Activated T-helper 9 cell treated with anti-CD3 and anti-CD28 coated beads, Interleukin-2, amount 50 U/mL, for 16 hours (primary cell): ENCODE measurements around the gene AS3MT.

Experiments used
- DNase-seq: peaks from one replicate; pipeline ENCODE4 v3.0.0-alpha.2; 2020; ENCODE audit warnings: low read depth

AS3MT gene

DNA sequence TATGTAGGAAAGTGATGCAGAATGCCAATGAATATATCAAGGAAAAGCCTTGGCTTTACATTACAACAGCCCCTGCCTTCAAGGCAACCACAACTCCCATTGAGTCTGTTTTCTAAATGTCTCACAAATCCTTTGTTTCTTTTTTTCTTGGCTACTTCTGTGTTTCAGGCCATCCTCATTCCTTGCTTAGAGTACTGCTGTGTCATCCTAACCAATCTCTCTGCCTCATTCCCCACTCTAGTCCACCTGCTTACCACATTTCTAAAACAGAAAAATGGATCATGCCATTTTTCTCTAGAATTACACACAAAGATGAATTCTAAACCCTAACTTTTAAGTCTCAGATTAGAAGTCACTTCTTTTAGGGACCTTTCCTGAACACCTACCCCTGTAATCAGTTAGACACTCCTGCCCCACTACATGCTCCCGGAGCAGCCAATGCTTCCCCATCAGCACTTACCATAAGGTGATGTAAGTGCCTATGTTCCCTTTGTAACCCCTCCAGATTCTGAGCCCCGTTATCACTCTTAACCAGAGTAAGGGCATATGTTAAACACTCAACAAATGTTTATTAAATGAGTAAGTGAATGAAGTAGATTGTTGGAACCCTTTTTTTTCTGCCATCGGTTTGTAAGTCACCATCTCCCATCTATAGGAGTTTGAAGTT is 12.4 kb upstream of the AS3MT start:
- no peak for DNase-seq

DNA sequence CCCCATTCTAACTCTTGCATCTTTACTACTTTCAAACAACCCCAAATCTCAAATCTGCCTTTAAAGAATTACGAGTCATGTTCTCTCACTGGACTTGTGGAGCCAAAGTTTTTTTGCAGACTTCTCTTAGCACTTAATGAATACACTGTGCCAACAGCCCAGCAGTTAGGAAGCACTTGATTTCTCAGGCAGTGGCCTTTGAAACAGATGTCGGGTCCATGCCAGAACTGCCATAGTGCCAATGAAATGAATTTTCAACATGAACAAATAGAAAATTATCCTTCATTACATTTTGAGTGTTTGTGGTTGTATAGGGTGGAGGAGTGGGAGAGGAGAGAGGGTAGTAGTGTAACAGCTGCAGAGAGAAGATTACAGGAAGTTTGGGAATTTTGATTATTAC is 9.4 kb upstream of the AS3MT start:
- DNase-seq = no peak

DNA sequence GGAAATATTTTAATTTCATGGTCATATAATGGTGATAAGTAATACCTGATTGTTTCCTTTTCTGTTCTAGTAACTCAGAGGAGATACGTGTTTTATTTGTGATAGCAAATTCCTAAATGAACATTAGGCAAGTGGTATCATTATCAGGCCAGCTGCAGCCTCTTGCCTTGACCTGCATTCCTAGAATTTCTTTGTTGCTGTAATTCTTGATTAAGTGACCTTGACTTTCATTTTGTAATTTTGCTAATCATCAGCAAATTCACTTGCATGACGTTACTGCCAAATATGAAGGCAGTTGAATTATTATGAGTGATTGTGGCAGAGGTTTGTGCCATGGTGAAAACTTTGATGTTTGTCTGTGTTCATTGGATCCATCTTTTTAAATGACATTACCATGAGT is 5.6 kb upstream of the AS3MT start:
- DNase-seq = no peak

DNA sequence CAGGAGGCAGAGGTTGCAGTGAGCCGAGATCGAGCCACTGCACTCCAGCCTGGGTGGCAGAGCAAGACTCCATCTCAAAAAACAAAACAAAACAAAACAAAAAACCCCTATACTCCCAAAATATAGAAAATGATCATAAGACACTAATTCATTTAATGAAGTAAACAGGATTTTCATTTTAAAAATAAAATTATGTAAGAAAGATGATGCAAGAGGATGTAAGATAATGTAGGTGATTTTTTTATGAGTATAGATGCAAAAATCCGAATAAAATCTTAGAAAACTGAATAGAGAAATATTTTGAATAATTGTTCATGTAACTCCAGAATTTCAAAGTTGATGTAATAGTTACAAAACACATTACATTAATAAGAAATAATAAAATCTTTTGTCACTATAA is 3.6 kb upstream of the AS3MT start:
- DNase-seq = no peak

DNA sequence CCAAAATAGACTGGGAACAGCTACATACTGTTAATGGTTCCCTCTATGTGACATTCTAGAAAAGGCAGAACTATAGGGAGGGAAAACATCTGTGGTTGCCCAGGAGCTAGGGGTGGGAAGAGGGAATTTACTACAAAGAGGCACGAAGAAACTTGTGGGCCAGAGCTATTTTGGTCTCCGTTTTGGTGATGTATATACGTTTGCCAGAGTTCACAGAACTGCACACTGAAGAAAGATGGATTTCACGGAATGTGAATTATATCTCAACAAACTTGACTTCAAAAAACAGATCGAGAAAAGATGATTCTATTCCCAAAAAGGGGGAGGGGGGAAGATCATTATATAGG is 386 bp upstream of the AS3MT start:
- DNase-seq = no peak

DNA sequence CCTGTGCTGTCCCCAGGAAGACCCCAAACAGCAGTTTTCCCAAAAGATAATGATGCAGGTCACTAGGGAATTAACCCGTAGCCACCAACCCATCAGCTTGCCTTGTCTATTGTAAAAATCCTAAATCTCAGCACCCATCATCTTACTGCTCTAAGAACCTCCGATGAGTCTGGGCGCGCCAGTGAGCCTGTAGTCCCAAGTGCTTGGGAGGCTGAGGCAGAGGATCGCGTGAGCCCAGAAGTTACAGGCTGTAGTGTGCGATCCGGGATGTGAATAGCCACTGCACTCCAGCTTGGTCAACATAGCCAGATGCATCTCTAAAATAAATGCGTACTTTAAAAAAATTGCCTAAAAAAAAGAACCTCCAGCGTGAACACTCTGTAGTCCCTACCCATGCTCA is 951 bp downstream of the AS3MT start:
- no peak for DNase-seq

DNA sequence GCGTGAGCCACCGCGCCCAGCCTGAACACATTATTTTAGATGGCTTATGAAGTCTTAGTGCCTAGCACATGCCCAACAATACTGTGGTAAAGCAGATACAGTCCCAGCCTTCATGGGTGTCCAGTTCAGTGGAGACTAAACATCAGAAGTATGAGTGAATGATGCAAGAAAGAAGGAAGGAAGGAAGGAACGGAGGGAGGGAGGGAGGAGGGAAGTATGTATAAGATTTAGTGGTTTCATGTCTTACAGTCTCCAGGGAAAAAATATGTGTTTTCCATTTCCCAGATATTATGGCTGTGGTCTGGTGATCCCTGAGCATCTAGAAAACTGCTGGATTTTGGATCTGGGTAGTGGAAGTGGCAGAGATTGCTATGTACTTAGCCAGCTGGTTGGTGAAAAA is 2.9 kb downstream of the AS3MT start:
- DNase-seq = no peak

DNA sequence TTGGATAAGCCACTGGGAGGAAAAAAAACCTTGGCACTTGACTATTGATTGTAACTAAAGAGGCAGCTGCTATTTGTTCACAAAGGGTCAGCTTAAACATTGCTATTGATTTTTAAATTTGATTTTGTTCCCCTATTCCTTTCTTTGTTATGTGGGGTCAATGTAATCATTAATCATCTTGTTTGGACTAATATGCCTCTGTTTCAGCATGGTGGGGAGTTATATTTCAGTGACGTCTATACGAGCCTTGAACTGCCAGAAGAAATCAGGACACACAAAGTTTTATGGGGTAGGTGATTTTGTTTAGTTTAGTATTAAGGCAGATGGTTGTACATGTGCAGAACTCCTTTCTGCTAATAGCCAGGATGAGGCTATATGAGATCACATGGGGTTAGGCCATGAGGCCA is 7.5 kb downstream of the AS3MT start:
- DNase-seq = no peak

DNA sequence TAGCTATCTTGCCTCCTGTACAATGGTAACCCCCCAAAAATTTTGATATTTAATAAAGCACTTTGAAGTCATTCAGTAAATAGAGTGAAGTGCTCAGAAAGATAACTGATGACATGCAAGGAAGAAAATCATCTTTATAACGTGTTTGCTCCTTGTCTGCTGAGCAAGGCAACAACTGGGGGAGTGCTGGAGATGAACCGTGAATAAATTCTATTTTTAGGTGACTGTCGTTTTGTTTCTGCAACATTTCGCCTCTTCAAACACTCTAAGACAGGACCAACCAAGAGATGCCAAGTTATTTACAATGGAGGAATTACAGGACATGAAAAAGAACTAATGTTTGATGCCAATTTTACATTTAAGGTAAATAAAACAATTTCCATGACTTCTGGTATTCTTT is 9.4 kb downstream of the AS3MT start:
- no peak for DNase-seq

DNA sequence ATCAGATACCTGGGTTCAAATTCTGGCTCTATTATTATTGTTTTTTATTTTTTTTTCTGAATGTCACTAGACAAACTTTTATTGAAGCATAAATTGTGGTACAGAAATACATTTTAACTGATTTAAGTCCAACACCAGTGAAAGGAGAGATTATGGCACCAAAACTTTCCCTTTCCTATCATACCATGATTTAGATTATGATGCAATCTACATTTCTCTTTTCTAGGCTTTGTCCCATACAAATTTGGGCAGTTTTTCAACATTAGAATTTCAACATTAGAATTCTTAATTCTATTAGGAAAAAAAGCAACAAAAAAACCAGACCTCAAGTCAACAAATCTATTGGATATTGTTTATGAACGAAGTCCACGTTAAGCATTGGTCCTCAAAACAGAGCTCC is 11.0 kb downstream of the AS3MT start:
- no peak for DNase-seq

DNA sequence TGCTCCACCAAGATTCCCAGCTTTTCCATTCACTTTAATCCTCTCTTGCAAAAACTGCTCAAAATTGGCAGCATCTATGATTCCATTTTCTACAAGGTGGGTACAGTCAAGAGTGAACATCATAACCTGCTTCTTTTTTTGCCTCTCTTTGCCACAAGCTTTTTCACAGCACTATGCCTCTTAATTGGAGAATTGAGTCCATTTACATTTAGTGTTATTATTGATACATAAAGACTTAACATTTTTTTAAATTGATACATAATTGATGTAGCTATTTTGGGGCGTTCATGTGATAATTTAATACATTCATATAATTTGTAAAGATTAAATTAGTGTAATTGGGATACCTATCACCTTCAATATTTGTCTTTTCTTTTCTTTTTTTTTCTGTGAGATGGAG is 18.8 kb downstream of the AS3MT start:
- no peak for DNase-seq

DNA sequence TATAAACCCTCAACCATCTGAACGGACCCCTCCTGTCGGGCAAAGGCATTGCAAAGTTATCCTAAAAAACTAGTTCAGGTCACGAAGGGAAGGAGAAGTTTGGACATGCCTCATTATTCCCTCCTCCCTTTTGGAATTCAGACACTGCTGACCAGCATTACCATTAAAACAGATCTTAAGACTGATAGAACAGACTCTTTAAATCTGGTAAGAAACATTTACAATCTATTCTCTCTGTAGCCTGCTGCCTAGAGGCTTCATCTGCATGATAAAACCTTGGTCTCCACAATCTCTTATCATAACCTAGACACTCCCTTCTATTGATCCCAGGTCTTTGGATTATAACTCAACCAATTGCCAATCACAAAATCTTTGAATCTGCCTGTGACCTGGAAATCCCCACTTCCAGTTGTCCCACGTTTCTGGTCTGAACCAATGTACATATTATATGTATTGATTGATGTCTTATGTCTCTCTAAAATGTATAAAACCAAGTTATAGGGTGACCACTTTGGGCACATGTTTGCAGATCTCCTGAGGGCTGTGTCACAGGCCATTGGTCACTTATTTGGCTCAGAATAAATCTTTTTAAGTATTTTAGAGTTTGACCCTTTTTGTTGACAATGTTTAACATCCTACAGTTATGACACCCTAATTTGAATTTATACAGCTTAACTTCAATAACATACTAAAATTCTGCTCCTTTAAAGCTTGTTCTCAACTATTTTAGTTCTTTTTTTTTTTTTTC is 25.4 kb downstream of the AS3MT start:
- DNase-seq = no peak

DNA sequence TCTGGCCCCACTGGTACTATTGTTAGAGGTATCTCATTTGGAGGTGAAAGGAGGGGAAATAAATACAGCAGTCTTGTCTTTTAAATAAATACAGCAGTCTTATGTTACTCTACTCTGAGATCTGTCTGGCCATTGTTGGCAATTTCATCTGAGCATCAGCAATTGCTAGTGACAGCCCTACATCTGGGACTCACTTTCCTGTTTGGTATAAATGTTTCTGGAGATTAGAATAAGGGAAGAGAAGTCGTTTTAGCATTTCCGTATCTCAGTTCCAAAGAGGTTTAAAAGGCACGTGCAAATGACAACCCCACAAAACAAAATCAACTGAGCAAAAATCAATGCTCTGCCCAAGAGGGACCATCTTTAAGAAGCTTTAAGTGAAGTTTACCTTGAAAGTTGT is 30.7 kb downstream of the AS3MT start:
- DNase-seq = no peak

DNA sequence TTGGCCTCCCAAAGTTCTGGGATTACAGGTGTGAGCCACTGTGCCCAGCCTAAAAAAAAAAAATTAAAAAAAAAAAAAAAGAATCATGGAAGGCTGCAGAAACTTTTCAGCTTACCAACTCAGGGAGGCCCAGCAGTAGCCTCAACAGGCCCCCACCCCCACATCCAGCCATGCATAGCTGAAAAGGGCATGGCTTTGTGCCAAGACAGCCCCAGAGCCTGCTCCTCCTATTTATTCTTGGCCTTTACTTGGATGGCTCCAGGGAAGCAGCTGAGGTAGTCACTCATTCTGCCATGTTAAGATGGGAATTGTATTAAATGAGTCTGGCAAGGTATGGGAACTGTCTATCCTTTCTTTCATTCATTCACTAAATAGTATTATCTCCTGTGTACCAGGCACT is 35.1 kb downstream of the AS3MT start:
- DNase-seq = no peak

DNA sequence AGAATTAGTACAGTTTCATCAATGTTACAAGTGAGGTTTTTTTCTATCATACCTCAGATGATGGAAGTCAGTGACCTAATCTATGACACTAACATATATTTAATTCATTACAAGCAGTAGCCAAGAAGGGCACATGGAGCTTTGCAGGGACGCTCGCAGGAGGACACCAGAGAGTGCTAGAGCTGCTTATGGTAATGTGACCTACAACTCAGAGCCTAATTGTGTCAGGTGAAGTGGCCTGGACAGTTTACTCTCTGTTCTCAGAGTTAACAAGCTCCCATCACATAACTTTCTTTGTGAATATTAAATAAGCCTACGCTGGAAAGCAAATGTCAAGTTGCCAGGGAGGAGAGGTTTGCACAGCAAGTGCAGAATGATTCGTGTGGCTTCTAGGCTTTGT is 37.2 kb downstream of the AS3MT start:
- DNase-seq = no peak

DNA sequence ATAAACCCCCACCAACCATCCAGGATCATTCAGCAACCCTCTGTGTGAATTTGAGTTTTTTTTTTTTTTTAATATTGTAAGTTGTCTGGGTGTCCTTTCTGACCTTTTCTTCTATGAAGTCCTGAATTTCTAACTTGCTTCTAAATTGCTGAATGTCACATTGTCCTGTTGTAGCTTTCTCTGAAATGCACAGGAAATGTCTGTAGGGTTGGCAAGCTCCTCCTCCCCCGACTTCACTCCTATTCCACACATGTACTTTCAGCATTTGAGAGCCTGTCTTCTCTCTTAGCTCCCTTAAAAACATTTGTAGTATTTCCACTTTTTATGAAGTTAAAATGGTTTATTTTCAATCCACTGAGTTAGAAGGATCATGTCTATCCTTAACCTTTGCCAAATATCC is 45.5 kb downstream of the AS3MT start:
- no peak for DNase-seq

DNA sequence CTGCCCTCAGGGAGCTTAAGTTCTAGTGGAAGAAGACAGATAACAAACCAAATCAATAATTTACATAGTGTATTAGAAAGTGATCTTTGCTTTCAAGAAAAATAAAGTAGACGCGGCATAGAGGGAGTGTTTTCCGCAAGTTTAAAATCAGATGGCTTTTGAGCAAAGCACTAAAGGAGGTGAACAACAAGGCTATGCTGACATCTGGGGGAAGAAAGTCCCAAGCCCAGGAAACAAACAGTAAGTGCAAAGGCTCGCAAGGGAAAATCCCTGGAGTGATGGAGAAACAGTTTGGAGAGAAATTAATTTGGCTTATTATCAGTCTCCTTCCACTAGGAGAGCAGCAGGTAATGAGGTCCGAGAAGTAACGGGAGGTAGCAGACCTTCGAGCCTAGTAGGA is 46.9 kb downstream of the AS3MT start:
- DNase-seq = no peak

DNA sequence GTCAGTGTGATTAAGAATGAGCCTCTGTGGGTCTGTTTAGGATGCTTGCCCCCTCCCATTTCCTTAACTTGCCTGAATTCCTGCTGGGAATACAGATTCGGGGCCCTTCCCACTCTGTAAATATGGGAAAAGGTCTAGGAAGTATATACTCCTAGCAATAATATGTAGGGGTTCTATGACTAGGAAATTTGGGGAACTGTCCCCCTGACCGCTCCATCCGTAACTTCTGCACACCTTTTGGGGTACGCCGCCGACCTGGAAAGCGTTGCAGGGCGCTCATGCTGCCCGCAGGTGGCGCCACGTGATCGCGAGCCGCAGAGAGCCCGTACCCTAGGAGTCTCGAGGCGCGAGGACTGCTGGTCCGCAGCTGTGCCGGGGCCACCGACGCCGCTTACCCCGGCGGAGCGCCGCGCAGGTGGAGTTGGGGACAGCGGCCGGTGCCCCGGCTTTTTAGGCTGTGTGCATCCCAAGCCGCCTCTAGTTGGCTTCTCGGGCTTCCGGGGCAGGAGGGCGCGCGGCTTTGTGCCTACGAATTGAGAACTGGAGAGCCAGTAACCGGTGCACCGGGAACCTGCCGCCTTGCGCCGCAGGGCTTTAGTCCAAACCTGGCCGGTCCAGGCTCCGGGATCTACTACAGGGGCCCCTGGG is 48.2 kb downstream of the AS3MT start:
- DNase-seq = peak; percentile 74

DNA sequence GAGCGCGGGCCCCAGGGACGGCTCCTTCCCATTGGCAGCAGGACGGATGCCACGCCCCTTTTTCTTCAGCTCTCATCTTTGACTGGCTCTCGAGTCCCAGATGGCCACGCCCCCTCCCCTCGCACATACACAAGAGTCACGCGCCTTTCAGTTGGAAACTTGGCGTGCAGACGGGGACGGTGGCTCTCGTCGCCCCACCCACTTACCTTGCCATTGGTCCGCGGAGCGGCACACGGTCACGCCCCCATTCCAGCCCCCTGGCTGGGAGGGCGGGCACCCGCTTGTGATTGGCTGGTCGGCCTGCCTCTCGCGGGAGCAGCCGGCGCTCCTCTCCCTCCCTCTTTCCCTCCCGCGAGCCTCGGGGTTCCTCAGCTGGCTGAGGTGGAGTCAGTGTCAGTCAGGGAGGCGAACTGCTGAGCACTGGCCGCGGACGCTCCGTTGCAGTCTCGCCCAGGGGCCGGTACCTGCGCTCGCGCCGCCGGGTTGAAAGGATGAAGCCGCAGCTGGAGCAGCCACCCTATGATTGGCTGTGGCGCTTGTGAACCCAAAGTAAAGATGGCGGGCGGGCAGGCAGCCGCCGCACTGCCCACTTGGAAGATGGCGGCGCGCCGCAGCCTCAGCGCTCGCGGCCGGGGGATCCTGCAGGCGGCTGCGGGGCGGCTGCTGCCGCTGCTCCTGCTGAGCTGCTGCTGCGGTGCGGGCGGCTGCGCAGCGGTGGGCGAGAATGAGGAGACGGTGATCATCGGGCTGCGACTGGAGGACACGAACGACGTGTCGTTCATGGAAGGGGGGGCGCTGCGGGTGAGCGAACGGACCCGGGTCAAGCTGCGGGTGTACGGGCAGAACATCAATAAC is 48.9 kb downstream of the AS3MT start, which contains the start of gene CNNM2:
TSS of gene CNNM2 (plus strand) at position 333 of the 855 bp plus-strand sequence. CDS start at position 520, 187 bp downstream.
- DNase-seq = peak; percentile 99

DNA sequence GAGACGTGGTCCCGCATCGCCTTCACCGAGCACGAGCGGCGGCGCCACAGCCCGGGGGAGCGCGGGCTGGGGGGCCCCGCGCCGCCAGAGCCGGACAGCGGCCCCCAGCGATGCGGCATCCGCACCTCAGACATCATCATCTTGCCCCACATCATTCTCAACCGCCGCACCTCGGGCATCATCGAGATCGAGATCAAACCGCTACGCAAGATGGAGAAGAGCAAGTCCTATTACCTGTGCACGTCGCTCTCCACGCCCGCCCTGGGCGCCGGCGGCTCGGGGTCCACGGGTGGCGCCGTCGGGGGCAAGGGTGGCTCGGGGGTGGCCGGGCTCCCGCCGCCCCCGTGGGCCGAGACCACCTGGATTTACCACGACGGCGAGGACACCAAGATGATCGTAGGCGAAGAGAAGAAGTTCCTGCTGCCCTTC is 49.6 kb downstream of the AS3MT start:
- DNase-seq = peak; percentile 15

DNA sequence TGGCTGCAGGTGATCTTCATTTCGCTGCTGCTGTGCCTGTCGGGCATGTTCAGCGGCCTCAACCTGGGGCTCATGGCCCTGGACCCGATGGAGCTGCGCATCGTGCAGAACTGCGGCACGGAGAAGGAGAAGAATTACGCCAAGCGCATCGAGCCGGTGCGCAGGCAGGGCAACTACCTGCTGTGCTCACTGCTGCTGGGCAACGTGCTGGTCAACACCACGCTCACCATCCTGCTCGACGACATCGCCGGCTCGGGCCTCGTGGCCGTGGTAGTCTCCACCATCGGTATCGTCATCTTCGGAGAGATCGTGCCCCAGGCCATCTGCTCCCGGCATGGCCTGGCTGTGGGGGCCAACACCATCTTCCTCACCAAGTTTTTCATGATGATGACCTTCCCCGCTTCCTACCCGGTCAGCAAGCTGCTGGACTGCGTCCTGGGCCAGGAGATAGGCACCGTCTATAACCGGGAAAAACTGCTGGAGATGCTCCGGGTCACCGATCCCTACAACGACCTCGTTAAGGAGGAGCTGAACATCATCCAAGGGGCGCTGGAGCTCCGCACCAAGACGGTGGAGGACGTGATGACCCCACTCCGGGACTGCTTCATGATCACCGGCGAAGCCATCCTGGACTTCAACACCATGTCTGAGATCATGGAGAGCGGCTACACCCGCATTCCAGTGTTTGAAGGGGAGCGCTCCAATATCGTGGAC is 50.1 kb downstream of the AS3MT start:
- DNase-seq = no peak
